OCI-LY3 (cell line): ENCODE measurements around the gene TRABD2B.
"Not testable (repeated sequence)": the region's sequence is repeated elsewhere in the genome, so short reads cannot be mapped to it uniquely, and the experiment has no call there.

ENCODE experiments used
- H2AFZ ChIP-seq: fragments of 200-600, 300-600 bp; shearing (Covaris generic); 2 replicates; pipeline ENCODE4 v1.6.0; 2014; ENCODE audit warnings: antibody characterized with exemption, low read depth, low read length
- H3K27ac ChIP-seq: fragments of 200-600, 300-600 bp; sonication (generic); 2 replicates; pipeline ENCODE4 v1.5.1; 2014; ENCODE audit warnings: mild to moderate bottlenecking, low read length, moderate library complexity, mixed read lengths
- H3K27me3 ChIP-seq: fragments of 200-600, 300-600 bp; sonication (generic); 2 replicates; pipeline ENCODE4 v1.6.1; 2014; ENCODE audit warnings: low read depth, low read length, mixed read lengths
- H3K36me3 ChIP-seq: fragments of 200-600, 300-600 bp; sonication (generic); replicated peaks from 2 replicates; pipeline ENCODE3; 2014; ENCODE audit warnings: low read depth, low read length, mixed read lengths
- H3K4me1 ChIP-seq: fragments of 300-600, 200-600 bp; sonication (generic); 2 replicates; pipeline ENCODE4 v1.6.1; 2014; ENCODE audit warnings: low read length, mixed read lengths
- H3K4me2 ChIP-seq: fragments of 200-600, 300-600 bp; sonication (generic); 2 replicates; pipeline ENCODE4 v1.6.1; 2014; ENCODE audit warnings: low read length, mixed read lengths
- H3K4me3 ChIP-seq: fragments of 300-600, 200-600 bp; sonication (generic); 2 replicates; pipeline ENCODE4 v1.5.1; 2014; ENCODE audit warnings: antibody characterized with exemption, mild to moderate bottlenecking, low read length, moderate library complexity
- H3K79me2 ChIP-seq: fragments of 300-600, 200-600 bp; shearing (Covaris generic); 2 replicates; pipeline ENCODE4 v1.6.1; 2014; ENCODE audit warnings: mild to moderate bottlenecking, low read length, mixed read lengths
- H3K9ac ChIP-seq: fragments of 300-600, 200-600 bp; shearing (Covaris generic); 2 replicates; pipeline ENCODE4 v1.6.0; 2014; ENCODE audit warnings: mild to moderate bottlenecking, low read length, moderate library complexity
- H3K9me3 ChIP-seq: fragments of 200-600, 300-600 bp; shearing (Covaris generic); 2 replicates; pipeline ENCODE4 v1.6.1; 2014; ENCODE audit warnings: low read length, mixed read lengths; ENCODE audit not compliant: insufficient read depth
- H4K20me1 ChIP-seq: fragments of 200-600, 300-600 bp; sonication (generic); 2 replicates; pipeline ENCODE4 v1.6.1; 2016; ENCODE audit warnings: low read length, mixed read lengths; ENCODE audit not compliant: insufficient read depth
- CTCF ChIP-seq: fragments of 200-600, 300-600 bp; sonication (generic); IDR thresholded peaks from 2 replicates; pipeline ENCODE4 v1.5.1; 2014; ENCODE audit warnings: antibody characterized with exemption, low read length, low read depth
- EZH2phosphoT487 ChIP-seq: fragments of 200-600 bp; shearing (Covaris generic); IDR thresholded peaks from 2 replicates; pipeline ENCODE4 v1.6.1; 2018; ENCODE audit warnings: antibody characterized with exemption, mixed run types, low read depth

The TRABD2B gene

GRCh38 chr1:47963568-47964358 is 33.4 kb downstream of the TRABD2B start:
- no peak overlapping the region for H3K9ac ChIP-seq
- H3K4me2 ChIP-seq = no peak overlapping the region
- no peaks in the 10 kb centered on the region for H3K4me1 ChIP-seq
- no peak for TF ChIP-seq EZH2phosphoT487
- TF ChIP-seq CTCF = no peak
- no peaks in the 10 kb centered on the region for H4K20me1 ChIP-seq
- no peaks in the 10 kb centered on the region for H3K27me3 ChIP-seq
- no peak overlapping the region for H3K27ac ChIP-seq
- H3K79me2 ChIP-seq = no peaks in the 10 kb centered on the region
- no peaks in the 10 kb centered on the region for H3K36me3 ChIP-seq
- H3K4me3 ChIP-seq = no peak overlapping the region
- no peaks in the 10 kb centered on the region for H3K9me3 ChIP-seq
- H2AFZ ChIP-seq = no peak overlapping the region

GRCh38 chr1:47962750-47963492 is 34.3 kb downstream of the TRABD2B start:
- Histone ChIP-seq H3K9me3 (no peaks in the 10 kb centered on the region), H2AFZ (no peak overlapping the region), H3K27me3 (no peaks in the 10 kb centered on the region), H3K4me3 (no peak overlapping the region), H4K20me1 (no peaks in the 10 kb centered on the region), H3K27ac (no peak overlapping the region), H3K4me2 (no peak overlapping the region), H3K36me3 (no peaks in the 10 kb centered on the region), H3K4me1 (no peaks in the 10 kb centered on the region), H3K79me2 (no peaks in the 10 kb centered on the region), H3K9ac (no peak overlapping the region)
- TF ChIP-seq CTCF (no peak), EZH2phosphoT487 (no peak)

GRCh38 chr1:47961835-47962234 is 35.4 kb downstream of the TRABD2B start:
- H3K9me3 ChIP-seq, H3K9ac ChIP-seq, H2AFZ ChIP-seq, H3K27me3 ChIP-seq, H3K79me2 ChIP-seq, H4K20me1 ChIP-seq, H3K4me1 ChIP-seq, H3K4me3 ChIP-seq, H3K36me3 ChIP-seq, H3K27ac ChIP-seq, H3K4me2 ChIP-seq: not testable (repeated sequence)

- not testable (repeated sequence) for H3K4me3 ChIP-seq, H3K4me2 ChIP-seq, H3K27ac ChIP-seq, H3K4me1 ChIP-seq, H3K79me2 ChIP-seq, H4K20me1 ChIP-seq, H3K36me3 ChIP-seq, H3K27me3 ChIP-seq, H3K9ac ChIP-seq, H3K9me3 ChIP-seq, H2AFZ ChIP-seq
Observed at GRCh38 chr1:47956491-47956890, 40.7 kb downstream of the TRABD2B start.

GRCh38 chr1:47953661-47954060 is 43.5 kb downstream of the TRABD2B start:
- H3K27me3 ChIP-seq = no peaks in the 10 kb centered on the region
- H3K9ac ChIP-seq = no peak overlapping the region
- TF ChIP-seq EZH2phosphoT487 (no peak), CTCF (no peak)
- no peak overlapping the region for H3K4me3 ChIP-seq
- H3K4me2 ChIP-seq = no peak overlapping the region
- H3K27ac ChIP-seq = no peak overlapping the region
- H3K9me3 ChIP-seq = no peaks in the 10 kb centered on the region
- H3K36me3 ChIP-seq = no peaks in the 10 kb centered on the region
- no peaks in the 10 kb centered on the region for H4K20me1 ChIP-seq
- H3K79me2 ChIP-seq = no peaks in the 10 kb centered on the region
- H2AFZ ChIP-seq = no peak overlapping the region
- no peaks in the 10 kb centered on the region for H3K4me1 ChIP-seq
